Thoracic aorta endothelial cell (primary cell): ENCODE measurements around the gene OR5AP2. TPM values are rescaled to one million over a fixed set of nuclear protein-coding genes. Genes with fewer than 3 reads are reported as not detected.

ENCODE experiments used
- small RNA-seq: library from RNA; depleted of rRNA; stranded (forward); fragments of <200 nt; gene quantifications from one replicate; pipeline ENCODE3, GENCODE V24; 2012
- total RNA-seq: library from RNA; depleted of rRNA; stranded (reverse); fragments of >200 nt; gene quantifications from 2 replicates; pipeline ENCODE4 v1.2.3, GENCODE V29; 2012

The OR5AP2 gene
- total RNA-seq: not detected in 2 replicates

GRCh38 chr11:56642339-56642738 lies at the start of gene OR5AP2:
TSS of gene OR5AP2 (minus strand) at chr11:56642439. CDS start at chr11:56642439, 0 bp downstream.

GRCh38 chr11:56663386-56663785 lies 21.1 kb upstream of the OR5AP2 start, which contains the start of gene OR5AR1:
TSS of gene OR5AR1 (plus strand) at chr11:56663686. CDS start at chr11:56663686, 0 bp downstream.

Small RNA genes lying within 50 kb of the gene (small RNA-seq; reads per million reads assigned to genes)
- not detected for gene AP004245.1

Other genes with a start within 250 kb of the OR5AP2 start
- gene OR5AL1, start 229.7 kb downstream of the OR5AP2 start, total RNA-seq: not detected in 2 replicates
- gene OR5M3, start 169.1 kb downstream of the OR5AP2 start, total RNA-seq: not detected in 2 replicates
- not detected in 2 replicates for gene OR5M8, start 151.1 kb downstream of the OR5AP2 start, total RNA-seq
- gene OR5M11, start 99.2 kb downstream of the OR5AP2 start, total RNA-seq: not detected in 2 replicates
- not detected in 2 replicates for gene OR5M10, start 64.7 kb downstream of the OR5AP2 start, total RNA-seq
- not detected in 2 replicates for gene OR5M1, start 27.6 kb downstream of the OR5AP2 start, total RNA-seq
- not detected in 2 replicates for gene OR5AR1, start 21.2 kb upstream of the OR5AP2 start, total RNA-seq
- gene OR9G1, start 56.7 kb upstream of the OR5AP2 start, total RNA-seq: under 0.01 TPM in 1 of 2 replicates, not detected in the other
- gene OR9G4, start 106.3 kb upstream of the OR5AP2 start, total RNA-seq: not detected in 2 replicates